IMR-90 (cell line): ENCODE measurements around the gene TOB2. TPM values are rescaled to one million over a fixed set of nuclear protein-coding genes. Genes with fewer than 3 reads are reported as not detected.

Source experiments
- ATAC-seq: fragments of 200-7000 bp; cut with Tn5 transposase; 2 replicates; pipeline ENCODE4 v1.9.1; 2020; ENCODE audit warnings: low read depth, mild to moderate bottlenecking, moderate library complexity
- BruUV-seq: library from RNA; stranded (reverse); fragments of 400-500 nt; replicated peaks from 2 replicates; lab custom pipeline; 2021; lab: Mats Ljungman, UMichigan
- CTCF ChIA-PET: fragments of 300-600 bp; formaldehyde crosslinking; extraction: SDS; loops from one replicate; lab custom pipeline; 2021; ENCODE audit warnings: antibody characterized with exemption; lab: Yijun Ruan, JAX
- POLR2A ChIA-PET: fragments of 300-600 bp; sonication (Branson Sonifier 250); formaldehyde crosslinking; loops from one replicate; lab custom pipeline; 2022; ENCODE audit warnings: antibody characterized with exemption; ENCODE audit not compliant: unreplicated experiment; lab: Charles Lee
- DNase-seq: peaks from one replicate; pipeline ENCODE4 v3.0.0; 2013
- H2AFZ ChIP-seq: replicated peaks from 2 replicates; pipeline ENCODE3; 2013; ENCODE audit warnings: low read length, mild to moderate bottlenecking; ENCODE audit not compliant: poor library complexity
- H2AK5ac ChIP-seq: 2 replicates; pipeline ENCODE4 v1.6.1; 2013; ENCODE audit warnings: low read depth, low read length, inconsistent platforms
- H2AK9ac ChIP-seq: replicated peaks from 2 replicates; pipeline ENCODE3; 2013; ENCODE audit warnings: mild to moderate bottlenecking, low read depth, low read length, moderate library complexity; ENCODE audit not compliant: poor library complexity
- H2BK120ac ChIP-seq: 2 replicates; pipeline ENCODE4 v1.6.1; 2013; ENCODE audit warnings: low read depth, low read length, inconsistent platforms
- H2BK15ac ChIP-seq: 3 replicates; pipeline ENCODE4 v1.6.1; 2013; ENCODE audit warnings: low read depth, low read length, inconsistent platforms
- H2BK20ac ChIP-seq: 2 replicates; pipeline ENCODE4 v1.6.1; 2013; ENCODE audit warnings: low read depth, mild to moderate bottlenecking, inconsistent platforms, low read length, moderate library complexity
- H2BK5ac ChIP-seq: 2 replicates; pipeline ENCODE4 v1.6.1; 2013; ENCODE audit warnings: mild to moderate bottlenecking, low read depth, low read length, inconsistent platforms; ENCODE audit not compliant: poor library complexity, severe bottlenecking
- H3K14ac ChIP-seq: replicated peaks from 2 replicates; pipeline ENCODE4 v1.6.1; 2013; ENCODE audit warnings: low read depth, low read length, inconsistent platforms
- H3K18ac ChIP-seq: 2 replicates; pipeline ENCODE4 v1.6.1; 2013; ENCODE audit warnings: low read depth, low read length, control low read depth
- H3K23ac ChIP-seq: 2 replicates; pipeline ENCODE4 v1.6.1; 2013; ENCODE audit warnings: low read depth, low read length, inconsistent platforms
- H3K27ac ChIP-seq: 2 replicates; pipeline ENCODE4 v1.5.1; 2013; ENCODE audit warnings: mild to moderate bottlenecking, control low read depth, low read length; ENCODE audit not compliant: insufficient read depth
- H3K27me3 ChIP-seq: 2 replicates; pipeline ENCODE4 v1.6.1; 2013; ENCODE audit warnings: low read length; ENCODE audit not compliant: control insufficient read depth, insufficient read depth
- H3K36me3 ChIP-seq: 2 replicates; pipeline ENCODE4 v1.6.1; 2013; ENCODE audit warnings: low read length, mixed read lengths; ENCODE audit not compliant: control insufficient read depth, insufficient read depth
- H3K4ac ChIP-seq: 2 replicates; pipeline ENCODE4 v1.6.1; 2013; ENCODE audit warnings: low read depth, low read length, inconsistent platforms
- H3K4me1 ChIP-seq: 2 replicates; pipeline ENCODE4 v1.6.1; 2013; ENCODE audit warnings: low read length, mixed read lengths; ENCODE audit not compliant: control insufficient read depth, insufficient read depth
- H3K4me2 ChIP-seq: 2 replicates; pipeline ENCODE4 v1.6.1; 2013; ENCODE audit warnings: low read depth, mild to moderate bottlenecking, control low read depth, low read length, moderate library complexity
- H3K4me3 ChIP-seq: 2 replicates; pipeline ENCODE4 v1.5.1; 2013; ENCODE audit warnings: low read depth, mild to moderate bottlenecking, control low read depth, low read length, moderate library complexity; ENCODE audit not compliant: insufficient read depth
- H3K56ac ChIP-seq: 2 replicates; pipeline ENCODE4 v1.6.1; 2013; ENCODE audit warnings: low read length, inconsistent platforms; ENCODE audit not compliant: insufficient read depth; ENCODE audit errors: extremely low read depth
- H3K79me1 ChIP-seq, 2 experiments: 2 replicates each; pipeline ENCODE4 v1.6.1; 2013; ENCODE audit warnings: low read length in 2 of 2, inconsistent platforms in 1 of 2, low read depth in 1 of 2
- H3K9ac ChIP-seq: 2 replicates; pipeline ENCODE4 v1.6.1; 2013; ENCODE audit warnings: low read depth, low read length, control low read depth
- H3K9me1 ChIP-seq: 2 replicates; pipeline ENCODE4 v1.6.1; 2013; ENCODE audit warnings: low read length, inconsistent platforms; ENCODE audit not compliant: insufficient read depth
- H3K9me3 ChIP-seq: 2 replicates; pipeline ENCODE4 v1.6.1; 2013; ENCODE audit warnings: low read length; ENCODE audit not compliant: control insufficient read depth, insufficient read depth
- H4K20me1 ChIP-seq: 2 replicates; pipeline ENCODE4 v1.6.1; 2013; ENCODE audit warnings: low read length, inconsistent platforms; ENCODE audit not compliant: insufficient read depth
- H4K5ac ChIP-seq: 2 replicates; pipeline ENCODE4 v1.6.1; 2013; ENCODE audit warnings: mild to moderate bottlenecking, low read depth, low read length, control low read depth
- H4K8ac ChIP-seq, 2 experiments: 2 replicates each; pipeline ENCODE4 v1.6.1; 2013; ENCODE audit warnings: low read depth in 2 of 2, low read length in 2 of 2, control low read depth in 1 of 2, inconsistent platforms in 1 of 2
- H4K91ac ChIP-seq: 2 replicates; pipeline ENCODE4 v1.6.1; 2013; ENCODE audit warnings: low read depth, low read length, inconsistent platforms; ENCODE audit not compliant: insufficient read depth
- CEBPB ChIP-seq: IDR thresholded peaks from 2 replicates; pipeline ENCODE4 v1.6.1; 2012; ENCODE audit warnings: low read depth, low read length, improper control_type of control experiment
- CHD1 ChIP-seq: IDR thresholded peaks from 2 replicates; pipeline ENCODE4 v1.6.1; 2012; ENCODE audit warnings: low read depth, low read length, improper control_type of control experiment
- POLR2A ChIP-seq: IDR thresholded peaks from 2 replicates; pipeline ENCODE4 v1.6.1; 2012; ENCODE audit warnings: mild to moderate bottlenecking, low read depth, low read length
- RAD21 ChIP-seq: IDR thresholded peaks from 2 replicates; pipeline ENCODE4 v1.6.1; 2012; ENCODE audit warnings: low read length, improper control_type of control experiment
- SMC3 ChIP-seq: fragments of 150-350 bp; IDR thresholded peaks from 2 replicates; pipeline ENCODE4 v1.6.1; 2016; ENCODE audit warnings: low read depth, mild to moderate bottlenecking, antibody characterized with exemption, low read length, moderate library complexity
- WGBS, 2 experiments: methylation state at CpG; one replicate each; pipeline versions ENCODE4 v1.1.5 to v1.1.7; 2013; ENCODE audit warnings: missing lambda C conversion rate in 2 of 2; ENCODE audit not compliant: insufficient read length in 1 of 2; ENCODE audit errors: extremely low coverage in 2 of 2; 5-methylcytosine and 5-hydroxymethylcytosine counted together
- dilution Hi-C: fragments of 300-500 bp; cut with HindIII; formaldehyde crosslinking; loops from one replicate; pipeline ENCODE4 v1.14.3; 2018; ENCODE audit warnings: low sequenced_read_pairs; ENCODE audit not compliant: unreplicated experiment
- in situ Hi-C: fragments of 300-500 bp; cut with MboI; formaldehyde crosslinking; loops from 3 replicates; pipeline ENCODE4 v1.14.3; 2019; ENCODE audit warnings: low sequenced_read_pairs, inconsistent platforms, mixed read lengths
- intact Hi-C: fragments of 100-400 bp; cut with micrococcal nuclease; formaldehyde crosslinking; loops from 2 replicates; pipeline ENCODE4 v1.10.0; 2022
- polyA plus RNA-seq, 3 experiments: library from polyadenylated mRNA; depleted of rRNA; stranded (reverse); fragments of >200 nt; gene quantifications; 2 replicates each; pipeline ENCODE4 v1.2.3, GENCODE V29; 2012; ENCODE audit warnings: low replicate concordance in 1 of 3
- total RNA-seq: library from RNA; depleted of rRNA; stranded (reverse); fragments of >200 nt; gene quantifications from 2 replicates; pipeline ENCODE4 v1.2.3, GENCODE V29; 2012
- TF ChIP-seq, protein P1 (sequence below): fragments of 150-350 bp; IDR thresholded peaks from 2 replicates; pipeline ENCODE4 v1.6.1; 2017; ENCODE audit warnings: mild to moderate bottlenecking, antibody characterized with exemption, low read length, low read depth
- TF ChIP-seq, protein P2 (sequence below): conservative IDR thresholded peaks from 2 replicates; pipeline ENCODE4 v1.5.1; 2012; ENCODE audit warnings: mild to moderate bottlenecking, low read depth, low read length, improper control_type of control experiment

The TOB2 gene
- total and polyA plus RNA-seq, 2 of the 4 experiments (the other 2 are of a cell fraction), result 17.4 to 23.3 TPM

DNA sequence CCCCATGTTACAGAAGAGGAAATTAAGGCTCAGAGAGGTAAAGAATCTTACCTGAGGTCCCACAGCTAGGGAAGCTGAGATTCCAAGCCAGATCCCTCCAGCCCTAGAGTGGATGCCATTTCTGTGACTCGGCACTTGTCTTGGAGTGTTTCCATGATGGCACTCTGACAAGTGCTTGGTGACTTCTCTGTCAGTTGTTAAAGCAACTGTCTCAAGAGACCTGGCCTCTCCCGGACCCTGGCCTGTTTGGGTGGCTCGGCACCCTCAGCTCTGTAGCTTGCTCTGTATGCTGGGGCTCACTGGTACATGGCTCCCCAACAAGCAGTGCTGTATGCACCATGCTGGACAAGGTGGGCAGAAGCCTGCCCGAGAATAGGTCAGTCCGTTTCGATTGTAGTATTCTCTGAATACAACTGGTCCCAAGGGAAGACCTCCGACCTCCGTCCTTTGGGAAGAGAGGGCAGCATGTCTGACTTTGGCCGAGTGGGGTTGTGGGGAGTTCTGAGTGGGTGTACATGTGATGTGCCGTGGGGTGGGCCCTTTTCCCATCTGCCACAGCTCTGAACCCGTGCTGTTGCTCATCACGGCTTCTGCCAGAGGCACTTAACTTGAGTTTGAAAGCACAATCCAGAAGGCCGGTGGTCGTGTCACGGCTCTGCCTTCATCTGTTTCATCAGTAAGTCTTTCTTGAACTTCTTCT is 34.7 kb upstream of the TOB2 start:
- H3K79me1 ChIP-seq, result peaks cover 22 to 87% of the 10 kb centered on the region in 2 experiments
- H3K4me2 ChIP-seq, result peak overlapping the region; percentile 32; the same call in 1 of the 2 replicates
- no peak overlapping the region for H2BK5ac ChIP-seq
- no peak overlapping the region for H4K5ac ChIP-seq
- intact Hi-C loops (no loop called here), dilution Hi-C loops (no loop called here), in situ Hi-C loops (no loop called here)
- no peak overlapping the region for H3K4me3 ChIP-seq
- no peak overlapping the region for H3K14ac ChIP-seq
- no peak overlapping the region for H3K23ac ChIP-seq
- H3K9me1 ChIP-seq, result peaks cover 29% of the 10 kb centered on the region
- H3K27ac ChIP-seq, result no peak overlapping the region
- no peak overlapping the region; the same call in 2 of the 3 replicates for H2BK15ac ChIP-seq
- TF ChIP-seq SMC3 (no peak), POLR2A (no peak), CHD1 (no peak), CEBPB (no peak), RAD21 (no peak)
- TF ChIP-seq, protein P1, sequence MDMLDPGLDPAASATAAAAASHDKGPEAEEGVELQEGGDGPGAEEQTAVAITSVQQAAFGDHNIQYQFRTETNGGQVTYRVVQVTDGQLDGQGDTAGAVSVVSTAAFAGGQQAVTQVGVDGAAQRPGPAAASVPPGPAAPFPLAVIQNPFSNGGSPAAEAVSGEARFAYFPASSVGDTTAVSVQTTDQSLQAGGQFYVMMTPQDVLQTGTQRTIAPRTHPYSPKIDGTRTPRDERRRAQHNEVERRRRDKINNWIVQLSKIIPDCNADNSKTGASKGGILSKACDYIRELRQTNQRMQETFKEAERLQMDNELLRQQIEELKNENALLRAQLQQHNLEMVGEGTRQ, result no peak
- TF ChIP-seq, protein P2, sequence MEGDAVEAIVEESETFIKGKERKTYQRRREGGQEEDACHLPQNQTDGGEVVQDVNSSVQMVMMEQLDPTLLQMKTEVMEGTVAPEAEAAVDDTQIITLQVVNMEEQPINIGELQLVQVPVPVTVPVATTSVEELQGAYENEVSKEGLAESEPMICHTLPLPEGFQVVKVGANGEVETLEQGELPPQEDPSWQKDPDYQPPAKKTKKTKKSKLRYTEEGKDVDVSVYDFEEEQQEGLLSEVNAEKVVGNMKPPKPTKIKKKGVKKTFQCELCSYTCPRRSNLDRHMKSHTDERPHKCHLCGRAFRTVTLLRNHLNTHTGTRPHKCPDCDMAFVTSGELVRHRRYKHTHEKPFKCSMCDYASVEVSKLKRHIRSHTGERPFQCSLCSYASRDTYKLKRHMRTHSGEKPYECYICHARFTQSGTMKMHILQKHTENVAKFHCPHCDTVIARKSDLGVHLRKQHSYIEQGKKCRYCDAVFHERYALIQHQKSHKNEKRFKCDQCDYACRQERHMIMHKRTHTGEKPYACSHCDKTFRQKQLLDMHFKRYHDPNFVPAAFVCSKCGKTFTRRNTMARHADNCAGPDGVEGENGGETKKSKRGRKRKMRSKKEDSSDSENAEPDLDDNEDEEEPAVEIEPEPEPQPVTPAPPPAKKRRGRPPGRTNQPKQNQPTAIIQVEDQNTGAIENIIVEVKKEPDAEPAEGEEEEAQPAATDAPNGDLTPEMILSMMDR, result no peak
- no peak overlapping the region for H2AK9ac ChIP-seq
- ATAC-seq (no peak), DNase-seq (peak; percentile 54)
- CTCF ChIA-PET, result interaction anchor here (1.9 kb wide), 1 partner anchor 36 kb away, joined by 7 read pairs; no protein-coding TSS in a partner anchor
- no TSS peak for BruUV-seq
- POLR2A ChIA-PET, result no interaction called here
- peaks cover 50% of the 10 kb centered on the region for H4K20me1 ChIP-seq
- WGBS, 2 experiments, result 88% methylated on average over 7 of the region's 15 CpGs; no CpG with 5 or more reads in 1 of the 2 experiments
- no peak overlapping the region for H3K56ac ChIP-seq
- no peaks in the 10 kb centered on the region for H3K36me3 ChIP-seq
- H2BK20ac ChIP-seq, result peak overlapping the region; percentile 33; the same call in 1 of the 2 replicates
- no peak overlapping the region for H4K91ac ChIP-seq
- H4K8ac ChIP-seq, result no peak overlapping the region
- no peaks in the 10 kb centered on the region for H3K9me3 ChIP-seq
- H3K4me1 ChIP-seq, result peaks cover 37% of the 10 kb centered on the region
- H3K18ac ChIP-seq, result no peak overlapping the region
- no peak overlapping the region for H3K9ac ChIP-seq
- peak overlapping the region; percentile 38 for H3K4ac ChIP-seq
- H2BK120ac ChIP-seq, result no peak overlapping the region
- H2AK5ac ChIP-seq, result no peak overlapping the region; the same call in 1 of the 2 replicates
- H3K27me3 ChIP-seq, result no peaks in the 10 kb centered on the region
- H2AFZ ChIP-seq, result no peak overlapping the region
